Middle frontal gyrus (tissue), 1 donor: ENCODE results near the gene DCTPP1.
A peak's percentile ranks its signal among the peaks of the same experiment; 100 is the strongest.

Source experiments
- DNase-seq: peaks from one replicate; pipeline ENCODE4 v3.0.0-alpha.2; 2015; ENCODE audit warnings: low spot score; ENCODE audit errors: extremely low spot score

The DCTPP1 gene

GRCh38 chr16:30447512-30448226 lies 17.8 kb upstream of the DCTPP1 start:
- DNase-seq, result no peak

- DNase-seq, result no peak
These were observed 16.4 kb upstream of the DCTPP1 start for GRCh38 chr16:30446203-30446595.

GRCh38 chr16:30445408-30446202 lies 15.8 kb upstream of the DCTPP1 start, which contains the start of gene SEPHS2:
TSS of gene SEPHS2 (minus strand) at chr16:30445874. CDS start at chr16:30445727, 147 bp downstream.
- DNase-seq, result peak; percentile 95

GRCh38 chr16:30445149-30445407 lies 15.2 kb upstream of the DCTPP1 start:
- no peak for DNase-seq

GRCh38 chr16:30444231-30445148 lies 14.7 kb upstream of the DCTPP1 start:
- no peak for DNase-seq

GRCh38 chr16:30443631-30444030 lies 13.8 kb upstream of the DCTPP1 start:
- no peak for DNase-seq

- DNase-seq, result no peak
These were observed 10.0 kb upstream of the DCTPP1 start for GRCh38 chr16:30439720-30440348.

- no peak for DNase-seq
These were observed 9.0 kb upstream of the DCTPP1 start for GRCh38 chr16:30438835-30439234.

- DNase-seq, result no peak
These were observed 7.7 kb upstream of the DCTPP1 start for GRCh38 chr16:30437511-30438046.

GRCh38 chr16:30434852-30435251 lies 5.0 kb upstream of the DCTPP1 start:
- no peak for DNase-seq

GRCh38 chr16:30430428-30430970 lies 669 bp upstream of the DCTPP1 start:
- DNase-seq, result no peak

GRCh38 chr16:30429418-30429677 lies 482 bp downstream of the DCTPP1 start:
- DNase-seq, result no peak

GRCh38 chr16:30428055-30428454 lies 1.8 kb downstream of the DCTPP1 start:
- DNase-seq, result no peak

GRCh38 chr16:30421010-30421409 lies 8.8 kb downstream of the DCTPP1 start:
- no peak for DNase-seq

- DNase-seq, result no peak
These were observed 11.3 kb downstream of the DCTPP1 start for GRCh38 chr16:30418350-30419181.

GRCh38 chr16:30417529-30418349 lies 12.1 kb downstream of the DCTPP1 start:
- peak; percentile 90 for DNase-seq

GRCh38 chr16:30416624-30417528 lies 13.0 kb downstream of the DCTPP1 start:
- no peak for DNase-seq

- DNase-seq, result no peak
These were observed 13.7 kb downstream of the DCTPP1 start for GRCh38 chr16:30416047-30416603.
